Measurements from ENCODE around the gene NCMAP. TPM values are rescaled to one million over a fixed set of nuclear protein-coding genes. Genes with fewer than 3 reads are reported as not detected.

The NCMAP gene
- total RNA-seq, 1 donor from 2014 or later, result not detected

DNA sequence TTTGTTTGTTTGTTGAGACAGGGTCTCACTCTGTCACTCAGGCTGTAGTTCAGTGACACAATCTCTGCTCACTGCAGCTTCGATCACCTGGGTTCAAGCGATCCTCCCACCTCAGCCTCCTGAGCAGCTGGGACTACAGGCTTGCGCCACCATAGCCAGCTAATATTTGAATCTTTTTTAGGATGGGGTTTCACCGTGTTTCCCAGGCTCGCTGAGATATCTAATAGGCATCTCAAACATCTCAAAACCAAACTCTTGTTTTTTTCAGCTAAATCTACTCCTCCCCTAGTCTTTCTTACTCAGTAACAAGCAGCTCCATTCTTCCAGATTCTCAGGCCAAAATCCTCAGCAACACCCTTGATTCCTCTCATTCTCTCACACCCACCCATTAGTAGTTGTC lies 65.2 kb downstream of the NCMAP start:
- no peak for DNase-seq (ENCODE audit: low read depth in 2 of 2)

DNA sequence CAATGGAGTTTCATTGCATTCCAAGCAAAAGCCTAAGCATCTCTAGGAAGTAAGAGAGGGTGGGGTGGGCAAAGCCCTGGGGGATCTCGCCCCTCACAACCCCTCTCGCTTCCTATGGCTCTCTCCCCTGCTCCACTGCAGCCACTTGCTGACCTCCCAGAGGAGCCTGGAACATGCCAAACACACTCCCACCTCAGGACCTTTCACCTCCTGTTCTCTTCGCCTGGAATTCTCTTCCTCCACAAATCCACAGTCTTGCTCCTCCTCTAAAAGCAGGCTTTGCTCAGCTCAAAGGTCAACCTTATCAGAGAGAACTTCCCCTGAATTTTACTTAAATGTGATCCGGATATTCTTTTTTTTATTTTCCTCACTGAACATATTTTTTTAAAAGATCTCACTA lies 66.3 kb downstream of the NCMAP start:
- no peak for DNase-seq (ENCODE audit: low read depth in 2 of 2)

DNA sequence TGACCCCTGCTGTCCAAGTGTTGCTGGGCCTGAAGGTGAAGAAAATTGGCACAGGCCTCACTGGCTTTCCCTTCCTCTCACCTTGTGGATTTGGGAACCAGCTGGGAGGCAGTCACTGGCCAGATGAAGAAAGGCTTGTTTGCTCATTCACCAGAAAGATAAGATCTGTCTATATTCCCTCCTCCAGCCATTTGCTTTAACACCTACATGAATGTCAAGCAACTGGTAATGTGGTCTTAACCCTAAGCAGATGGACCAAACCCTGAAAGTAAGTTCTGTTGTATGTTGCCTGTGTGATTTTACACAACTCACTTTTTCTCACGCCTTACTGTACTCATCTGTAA lies 76.9 kb downstream of the NCMAP start:
- DNase-seq (ENCODE audit: low read depth in 2 of 2), result no peak

DNA sequence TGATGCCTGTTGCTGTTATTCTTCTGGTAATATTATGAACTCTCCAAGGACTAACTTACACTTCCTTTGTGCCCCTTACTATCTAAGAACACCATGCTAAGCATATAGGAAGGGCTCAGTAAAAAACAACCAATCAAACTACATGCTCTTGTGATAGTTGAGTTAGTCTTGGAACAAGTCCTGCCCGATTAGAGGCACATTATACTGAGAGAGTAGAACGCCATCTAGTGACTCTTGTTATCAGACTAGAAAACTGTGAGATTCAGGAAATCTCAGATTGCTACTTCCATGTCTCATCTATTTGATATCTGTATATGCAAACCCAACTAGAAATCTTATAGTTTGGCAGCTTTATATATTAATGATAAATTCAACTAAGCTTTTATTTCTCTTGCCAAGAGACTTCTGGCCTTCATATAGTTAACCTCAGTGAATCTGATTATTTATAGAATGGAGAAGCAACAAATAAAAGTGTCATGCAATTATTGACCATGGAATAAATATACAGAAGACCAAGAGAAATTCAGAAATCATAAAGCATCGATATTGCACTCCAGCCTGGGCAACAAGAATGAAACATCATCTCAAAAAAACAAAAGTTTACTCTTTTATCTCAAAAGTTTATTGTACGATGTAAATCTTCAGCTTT lies 79.4 kb downstream of the NCMAP start:
- peak; percentile 72 to 77 for DNase-seq (ENCODE audit: low read depth in 2 of 2)

DNA sequence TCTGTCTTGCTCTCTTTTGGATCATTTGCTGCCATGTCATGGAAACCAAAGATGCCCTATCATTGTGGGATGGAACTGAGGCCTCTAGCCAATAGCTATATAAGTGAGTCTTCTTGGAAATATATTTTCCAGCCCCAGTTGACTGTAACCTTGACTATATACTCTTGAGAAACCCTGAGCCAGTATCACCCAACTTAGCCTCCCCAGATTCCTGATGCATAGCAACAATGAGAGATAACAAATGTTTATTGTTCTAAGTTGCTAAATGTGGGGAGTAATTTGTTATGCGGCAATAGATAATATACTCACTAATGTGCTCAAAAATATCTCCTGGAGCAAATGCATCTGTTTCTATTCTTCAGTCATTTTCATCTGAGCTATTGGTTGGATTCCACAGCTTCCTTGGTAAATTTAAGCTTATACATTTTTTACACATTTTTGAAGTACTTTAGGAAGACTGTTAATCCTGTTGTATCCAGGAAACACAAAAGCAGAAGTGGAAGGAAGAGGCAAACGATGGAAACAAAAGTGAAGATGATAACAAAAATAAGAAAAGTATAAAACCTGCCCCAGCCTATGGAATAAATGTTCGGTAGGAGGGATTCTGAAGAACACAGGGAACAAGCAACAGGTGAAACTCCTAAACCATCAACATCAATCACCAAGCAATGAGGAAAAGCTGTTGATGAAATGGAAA lies 80.9 kb downstream of the NCMAP start:
- DNase-seq (ENCODE audit: low read depth in 2 of 2), result no peak

DNA sequence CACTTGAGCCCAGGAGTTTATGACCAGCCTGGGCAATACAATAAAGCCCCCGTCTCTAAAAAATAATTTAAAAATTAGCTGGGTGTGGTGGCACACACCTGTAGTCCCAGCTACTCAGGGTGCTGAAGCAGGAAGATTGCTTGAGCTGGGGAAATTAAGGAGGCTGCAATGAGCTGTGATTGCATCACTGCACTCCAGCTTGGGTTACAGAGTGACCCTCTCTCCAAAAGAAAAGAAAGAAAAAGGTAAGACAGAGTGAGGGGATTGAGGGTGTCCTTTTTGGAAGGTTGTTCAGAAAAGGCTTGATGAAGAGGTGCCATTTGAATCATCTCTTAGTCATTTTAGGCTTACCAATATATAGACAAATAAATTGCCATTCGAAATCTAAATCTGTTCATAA lies 83.2 kb downstream of the NCMAP start:
- DNase-seq (ENCODE audit: low read depth in 2 of 2), result no peak

DNA sequence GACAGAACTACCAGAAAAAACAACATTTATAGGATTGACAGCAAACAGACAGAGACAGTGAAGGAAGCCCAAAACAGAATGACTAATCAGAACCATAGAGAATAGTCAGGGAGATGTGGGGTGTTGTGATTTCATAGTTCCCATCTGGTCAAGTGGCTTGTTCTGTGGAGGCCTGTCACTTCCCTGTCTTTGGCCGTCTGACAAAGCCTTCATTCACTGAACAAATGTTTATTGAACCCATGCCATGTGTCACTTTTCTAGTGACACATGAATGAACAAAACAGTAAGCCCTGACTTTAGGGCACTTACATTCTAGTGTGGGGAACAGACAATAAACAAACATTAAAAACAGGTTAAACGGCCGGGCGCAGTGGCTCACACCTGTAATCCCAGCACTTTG lies 84.0 kb downstream of the NCMAP start:
- DNase-seq (ENCODE audit: low read depth in 2 of 2), result peak in 1 of 2 donors; percentile 1

DNA sequence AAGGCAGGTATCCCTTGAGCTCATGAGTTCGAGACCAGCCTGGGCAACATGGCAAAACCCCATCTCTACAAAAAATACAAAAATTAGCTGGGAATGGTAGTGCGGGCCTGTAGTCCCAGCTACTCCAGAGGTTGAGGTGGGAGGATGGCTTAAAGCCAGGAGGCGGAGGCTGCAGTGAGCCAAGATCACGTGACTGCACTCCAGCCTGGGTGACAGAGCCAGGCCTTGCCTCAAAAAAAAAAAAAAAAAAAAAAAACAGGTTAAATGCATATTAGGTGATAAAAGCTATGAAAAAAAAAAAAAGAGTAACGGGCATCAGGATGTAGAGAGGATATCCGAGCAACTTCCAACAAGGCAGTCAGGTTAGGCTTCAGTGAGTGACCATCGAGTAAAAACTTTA lies 84.4 kb downstream of the NCMAP start:
- no peak for DNase-seq (ENCODE audit: low read depth in 2 of 2)

DNA sequence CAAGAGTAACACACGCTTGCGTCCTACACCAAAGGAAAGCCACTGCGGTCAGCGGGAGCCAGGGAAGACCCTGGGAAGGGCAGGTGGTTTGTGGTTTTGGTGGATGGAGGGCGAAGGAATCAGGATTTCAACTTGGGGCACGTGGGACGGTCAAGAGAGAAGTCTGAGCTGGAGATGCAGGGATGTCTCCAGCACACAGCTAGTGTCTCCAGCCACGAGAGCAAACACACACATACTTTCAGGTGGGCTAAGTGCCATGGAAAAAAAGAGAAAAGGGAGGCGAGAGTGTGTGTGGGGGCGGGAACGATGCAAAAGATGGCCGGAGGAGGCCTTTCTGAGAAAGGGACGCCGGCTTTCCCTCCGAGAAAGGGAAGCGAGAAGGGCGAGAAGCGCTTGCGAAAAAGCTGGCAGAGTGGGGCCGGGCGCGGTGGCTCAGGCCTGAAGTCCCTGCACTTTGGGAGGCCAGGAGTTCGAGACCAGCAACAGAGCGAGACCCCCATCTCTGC lies 85.8 kb downstream of the NCMAP start:
- peak; percentile 12 to 21 for DNase-seq (ENCODE audit: low read depth in 2 of 2)

DNA sequence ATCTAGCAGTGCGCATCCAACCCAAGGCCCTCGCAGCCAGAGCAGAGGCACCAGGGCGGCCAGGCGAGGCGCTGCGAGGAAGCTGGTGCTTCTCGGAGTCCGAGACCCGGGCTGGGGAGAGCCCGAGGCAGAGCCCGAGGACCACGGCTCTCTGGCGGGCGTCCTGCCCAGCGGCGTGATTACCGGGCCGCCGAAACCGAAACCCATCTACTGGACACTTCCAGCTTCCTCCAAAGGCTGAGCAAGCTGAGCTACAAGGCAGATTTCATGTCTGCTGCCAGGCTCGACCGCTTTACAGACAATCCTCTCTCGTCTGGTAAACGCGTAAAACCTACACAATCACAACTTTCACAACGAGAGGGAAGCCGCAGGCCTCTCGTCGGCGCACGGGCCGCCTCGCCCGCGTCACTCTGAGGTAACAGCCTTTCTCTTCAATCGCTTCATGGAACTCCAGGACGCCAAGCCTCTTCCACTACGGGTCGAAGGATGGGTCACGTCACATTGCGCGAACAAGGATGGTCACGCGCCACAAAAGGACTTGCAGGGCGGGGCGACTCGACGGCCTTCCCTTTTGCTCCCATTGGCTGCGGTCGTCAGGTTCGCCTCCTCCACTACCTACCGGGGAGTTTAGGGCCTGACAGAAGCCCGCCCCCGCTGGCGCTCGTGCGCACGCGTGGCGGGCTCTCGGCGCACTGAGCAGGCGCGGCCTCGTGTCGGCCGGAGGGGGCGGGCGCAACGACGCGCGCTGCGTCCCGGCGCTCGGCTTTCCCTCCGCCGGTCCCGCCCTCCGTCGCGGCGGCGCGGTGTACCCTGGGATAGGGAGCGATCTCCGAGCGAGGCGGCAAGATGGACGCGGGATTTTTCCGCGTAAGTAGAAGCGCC lies 86.8 kb downstream of the NCMAP start, which contains the start of gene SRRM1:
Gene SRRM1, plus strand, starts transcription at position 822 of the 882 bp plus-strand sequence. Its CDS starts 25 bp downstream, at position 847.
- DNase-seq (ENCODE audit: low read depth in 2 of 2), result peak; percentile 100

DNA sequence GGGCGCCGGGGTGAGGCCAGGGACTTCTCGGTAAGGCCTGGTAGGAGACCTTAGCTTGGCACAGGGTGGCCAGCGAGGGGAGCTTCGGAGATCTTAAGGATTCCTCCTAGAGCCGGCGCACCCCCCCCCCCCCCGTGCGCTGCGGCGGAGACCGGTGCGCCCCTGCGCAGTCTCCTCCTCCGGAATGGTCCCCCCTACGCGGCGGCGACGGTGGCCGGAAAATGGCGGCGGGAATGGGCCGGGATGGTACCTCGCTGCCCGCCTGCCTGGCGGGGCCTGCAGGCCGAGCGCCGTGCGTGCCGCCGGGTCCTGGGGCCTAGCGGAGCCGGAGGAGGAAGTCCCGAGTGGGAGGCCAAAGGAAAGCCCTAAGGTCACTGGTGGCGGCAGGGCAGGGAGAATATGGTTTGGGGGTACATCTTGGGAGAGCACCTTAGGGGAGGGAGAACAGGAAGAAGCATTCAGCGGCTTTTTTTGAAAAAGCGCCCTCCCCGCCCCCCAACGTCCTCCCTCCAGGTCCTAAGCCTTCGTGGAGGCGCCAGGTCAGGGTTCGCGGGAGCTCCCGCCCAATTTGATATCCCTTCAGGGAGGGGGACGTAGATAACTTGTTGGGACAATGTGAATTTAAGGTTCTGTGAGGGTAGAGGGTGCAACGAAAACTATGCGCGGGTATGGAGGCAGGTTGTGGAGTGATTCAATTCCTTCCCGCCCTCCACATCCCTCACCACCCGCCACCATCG lies 87.6 kb downstream of the NCMAP start:
- DNase-seq (ENCODE audit: low read depth in 2 of 2), result peak in 1 of 2 donors; percentile 42

DNA sequence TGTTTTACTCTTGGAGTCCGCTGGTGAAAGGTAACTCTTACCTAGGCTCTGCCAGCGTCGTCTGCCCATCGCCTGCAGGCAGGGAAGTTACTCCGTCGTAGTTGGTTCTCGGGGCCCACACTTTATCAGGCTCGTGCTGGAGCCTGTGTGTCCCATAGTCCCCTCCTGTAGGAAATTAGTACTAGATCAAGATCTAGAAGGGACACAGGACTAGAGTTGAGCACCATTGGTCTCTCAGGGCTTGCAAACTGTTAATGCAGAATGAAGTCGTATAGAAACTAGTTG lies 88.2 kb downstream of the NCMAP start:
- DNase-seq (ENCODE audit: low read depth in 2 of 2), result peak; percentile 10 to 15

DNA sequence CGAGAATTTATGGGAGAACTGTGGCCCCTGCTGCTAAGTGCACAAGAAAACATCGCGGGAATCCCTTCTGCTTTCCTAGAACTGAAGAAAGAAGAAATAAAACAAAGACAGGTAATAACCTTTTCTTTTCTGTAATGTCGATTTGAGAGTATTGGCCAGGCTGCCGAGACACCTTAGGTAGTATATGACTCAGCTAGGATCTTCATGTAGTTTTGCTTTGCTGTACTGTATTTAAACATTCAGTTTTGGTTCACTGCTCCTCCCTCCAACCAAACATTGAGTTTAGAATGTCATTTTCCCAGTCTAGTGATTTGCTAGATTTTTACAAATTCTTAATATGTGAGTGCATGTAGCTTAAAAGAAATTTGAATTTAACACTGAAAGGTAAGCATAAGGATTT lies 93.0 kb downstream of the NCMAP start:
- no peak for DNase-seq (ENCODE audit: low read depth in 2 of 2)

DNA sequence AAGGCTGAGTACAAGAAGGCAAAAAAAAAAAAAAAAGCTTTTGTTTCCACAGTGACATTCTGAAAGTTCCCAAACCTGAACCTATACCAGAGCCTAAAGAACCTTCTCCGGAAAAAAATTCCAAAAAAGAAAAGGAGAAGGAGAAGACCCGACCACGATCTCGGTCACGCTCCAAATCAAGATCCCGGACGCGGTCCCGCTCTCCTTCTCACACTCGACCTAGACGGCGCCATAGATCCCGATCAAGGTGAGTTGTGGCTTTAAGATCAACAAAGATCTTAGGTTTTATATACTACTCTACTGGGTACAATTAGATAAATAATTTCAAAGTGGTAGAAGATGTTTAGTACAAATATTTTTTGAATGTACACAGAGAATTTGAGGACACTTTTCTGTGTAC lies 96.5 kb downstream of the NCMAP start:
- DNase-seq (ENCODE audit: low read depth in 2 of 2), result no peak

DNA sequence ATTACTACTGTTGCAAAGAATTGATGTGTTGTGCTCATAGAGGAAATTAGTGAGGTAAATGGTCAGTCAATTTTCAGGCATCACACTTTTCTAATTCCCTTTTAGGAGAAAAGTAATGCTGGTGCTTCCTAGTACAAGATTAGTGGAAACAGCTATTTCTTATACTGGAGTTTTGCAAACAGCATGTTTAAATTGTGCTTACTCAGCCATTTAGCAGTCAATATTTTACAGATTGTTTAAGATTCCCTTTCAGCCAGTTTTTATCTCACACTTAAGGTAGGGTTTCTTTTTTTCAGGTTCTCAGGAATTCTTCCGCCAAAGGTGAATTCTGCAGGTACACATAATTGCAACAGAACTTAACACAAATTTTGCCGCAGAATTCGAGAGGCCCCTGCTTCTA lies 98.1 kb downstream of the NCMAP start:
- no peak for DNase-seq (ENCODE audit: low read depth in 2 of 2)

DNA sequence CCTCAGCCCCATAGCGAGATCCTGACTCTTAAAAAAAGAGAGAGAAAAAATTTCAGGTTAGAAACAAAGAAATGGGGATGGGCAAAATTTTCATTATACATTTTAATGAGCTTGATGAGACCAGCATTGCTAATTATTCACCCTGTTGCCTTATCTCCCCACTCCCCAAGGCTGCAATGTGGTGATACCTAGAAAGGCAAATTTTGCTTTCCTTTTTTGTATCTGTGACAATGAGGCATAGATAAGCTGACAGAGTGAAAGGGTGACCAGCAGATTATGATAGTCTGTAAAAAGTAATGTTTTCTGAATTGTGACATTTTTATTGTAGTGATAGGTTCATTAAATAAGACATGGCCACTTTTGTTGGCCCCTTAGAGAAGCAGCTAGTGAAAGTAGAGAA lies 100.2 kb downstream of the NCMAP start:
- DNase-seq (ENCODE audit: low read depth in 2 of 2), result no peak

DNA sequence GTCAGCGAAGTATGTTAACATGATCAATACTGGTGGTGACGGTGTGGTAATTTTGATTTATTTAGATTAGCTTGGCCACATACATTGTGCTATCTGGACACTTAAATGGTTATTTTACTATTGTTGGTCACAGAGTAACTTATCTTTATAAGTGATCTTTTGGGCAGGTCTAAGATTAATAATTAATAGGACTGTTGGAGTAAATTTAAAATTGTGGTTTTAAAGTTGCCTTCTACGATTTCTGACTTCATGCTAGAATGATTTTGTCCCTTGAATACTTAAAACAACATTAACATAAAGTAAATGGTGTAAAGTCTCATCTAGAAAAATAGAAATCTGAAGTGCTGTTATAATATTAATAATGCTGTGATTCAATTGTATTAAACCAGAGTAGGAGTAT lies 101.9 kb downstream of the NCMAP start:
- DNase-seq (ENCODE audit: low read depth in 2 of 2), result no peak

Other genes starting within 250 kb of the NCMAP start
- gene GRHL3, start 236.7 kb upstream of the NCMAP start, total RNA-seq, result not detected in 2 replicates
- gene STPG1, start 142.3 kb upstream of the NCMAP start, total RNA-seq, result 2.0 and 2.2 TPM in 2 replicates
- 12.4 and 18.5 TPM in 2 replicates for gene NIPAL3, start 140.3 kb upstream of the NCMAP start, total RNA-seq
- 1.4 and 1.7 TPM in 2 replicates for gene RCAN3, start 53.3 kb upstream of the NCMAP start, total RNA-seq
- 13.7 and 18.1 TPM in 2 replicates for gene SRRM1, start 87.2 kb downstream of the NCMAP start, total RNA-seq
- gene CLIC4, start 189.4 kb downstream of the NCMAP start, total RNA-seq, result 122 and 151 TPM in 2 replicates